ENCODE data around the gene HTT. TPM values are rescaled to one million over a fixed set of nuclear protein-coding genes. Genes with fewer than 3 reads are reported as not detected.

The HTT gene
- total and polyA plus RNA-seq, 2 of the 8 experiments (the other 6 are each of a cell fraction or from before 2014, with no cell fraction given): 24.0 to 71.0 TPM

DNA sequence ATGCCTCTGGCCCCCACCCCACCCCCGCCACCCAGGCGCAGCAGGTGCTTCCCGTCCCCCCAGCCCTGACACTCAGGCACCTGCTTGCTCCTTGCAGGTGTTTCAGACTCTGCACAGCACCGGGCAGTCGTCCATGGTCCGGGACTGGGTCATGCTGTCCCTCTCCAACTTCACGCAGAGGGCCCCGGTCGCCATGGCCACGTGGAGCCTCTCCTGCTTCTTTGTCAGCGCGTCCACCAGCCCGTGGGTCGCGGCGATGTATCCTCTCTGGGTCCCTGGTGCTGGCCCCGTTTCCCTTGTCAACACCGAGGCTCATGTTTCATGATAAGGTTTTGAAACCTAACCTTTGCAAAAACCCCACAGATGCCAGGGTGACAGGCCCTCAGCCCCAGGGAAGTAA lies 164.2 kb downstream of the HTT start (continued):
- TF ChIP-seq, protein P1, sequence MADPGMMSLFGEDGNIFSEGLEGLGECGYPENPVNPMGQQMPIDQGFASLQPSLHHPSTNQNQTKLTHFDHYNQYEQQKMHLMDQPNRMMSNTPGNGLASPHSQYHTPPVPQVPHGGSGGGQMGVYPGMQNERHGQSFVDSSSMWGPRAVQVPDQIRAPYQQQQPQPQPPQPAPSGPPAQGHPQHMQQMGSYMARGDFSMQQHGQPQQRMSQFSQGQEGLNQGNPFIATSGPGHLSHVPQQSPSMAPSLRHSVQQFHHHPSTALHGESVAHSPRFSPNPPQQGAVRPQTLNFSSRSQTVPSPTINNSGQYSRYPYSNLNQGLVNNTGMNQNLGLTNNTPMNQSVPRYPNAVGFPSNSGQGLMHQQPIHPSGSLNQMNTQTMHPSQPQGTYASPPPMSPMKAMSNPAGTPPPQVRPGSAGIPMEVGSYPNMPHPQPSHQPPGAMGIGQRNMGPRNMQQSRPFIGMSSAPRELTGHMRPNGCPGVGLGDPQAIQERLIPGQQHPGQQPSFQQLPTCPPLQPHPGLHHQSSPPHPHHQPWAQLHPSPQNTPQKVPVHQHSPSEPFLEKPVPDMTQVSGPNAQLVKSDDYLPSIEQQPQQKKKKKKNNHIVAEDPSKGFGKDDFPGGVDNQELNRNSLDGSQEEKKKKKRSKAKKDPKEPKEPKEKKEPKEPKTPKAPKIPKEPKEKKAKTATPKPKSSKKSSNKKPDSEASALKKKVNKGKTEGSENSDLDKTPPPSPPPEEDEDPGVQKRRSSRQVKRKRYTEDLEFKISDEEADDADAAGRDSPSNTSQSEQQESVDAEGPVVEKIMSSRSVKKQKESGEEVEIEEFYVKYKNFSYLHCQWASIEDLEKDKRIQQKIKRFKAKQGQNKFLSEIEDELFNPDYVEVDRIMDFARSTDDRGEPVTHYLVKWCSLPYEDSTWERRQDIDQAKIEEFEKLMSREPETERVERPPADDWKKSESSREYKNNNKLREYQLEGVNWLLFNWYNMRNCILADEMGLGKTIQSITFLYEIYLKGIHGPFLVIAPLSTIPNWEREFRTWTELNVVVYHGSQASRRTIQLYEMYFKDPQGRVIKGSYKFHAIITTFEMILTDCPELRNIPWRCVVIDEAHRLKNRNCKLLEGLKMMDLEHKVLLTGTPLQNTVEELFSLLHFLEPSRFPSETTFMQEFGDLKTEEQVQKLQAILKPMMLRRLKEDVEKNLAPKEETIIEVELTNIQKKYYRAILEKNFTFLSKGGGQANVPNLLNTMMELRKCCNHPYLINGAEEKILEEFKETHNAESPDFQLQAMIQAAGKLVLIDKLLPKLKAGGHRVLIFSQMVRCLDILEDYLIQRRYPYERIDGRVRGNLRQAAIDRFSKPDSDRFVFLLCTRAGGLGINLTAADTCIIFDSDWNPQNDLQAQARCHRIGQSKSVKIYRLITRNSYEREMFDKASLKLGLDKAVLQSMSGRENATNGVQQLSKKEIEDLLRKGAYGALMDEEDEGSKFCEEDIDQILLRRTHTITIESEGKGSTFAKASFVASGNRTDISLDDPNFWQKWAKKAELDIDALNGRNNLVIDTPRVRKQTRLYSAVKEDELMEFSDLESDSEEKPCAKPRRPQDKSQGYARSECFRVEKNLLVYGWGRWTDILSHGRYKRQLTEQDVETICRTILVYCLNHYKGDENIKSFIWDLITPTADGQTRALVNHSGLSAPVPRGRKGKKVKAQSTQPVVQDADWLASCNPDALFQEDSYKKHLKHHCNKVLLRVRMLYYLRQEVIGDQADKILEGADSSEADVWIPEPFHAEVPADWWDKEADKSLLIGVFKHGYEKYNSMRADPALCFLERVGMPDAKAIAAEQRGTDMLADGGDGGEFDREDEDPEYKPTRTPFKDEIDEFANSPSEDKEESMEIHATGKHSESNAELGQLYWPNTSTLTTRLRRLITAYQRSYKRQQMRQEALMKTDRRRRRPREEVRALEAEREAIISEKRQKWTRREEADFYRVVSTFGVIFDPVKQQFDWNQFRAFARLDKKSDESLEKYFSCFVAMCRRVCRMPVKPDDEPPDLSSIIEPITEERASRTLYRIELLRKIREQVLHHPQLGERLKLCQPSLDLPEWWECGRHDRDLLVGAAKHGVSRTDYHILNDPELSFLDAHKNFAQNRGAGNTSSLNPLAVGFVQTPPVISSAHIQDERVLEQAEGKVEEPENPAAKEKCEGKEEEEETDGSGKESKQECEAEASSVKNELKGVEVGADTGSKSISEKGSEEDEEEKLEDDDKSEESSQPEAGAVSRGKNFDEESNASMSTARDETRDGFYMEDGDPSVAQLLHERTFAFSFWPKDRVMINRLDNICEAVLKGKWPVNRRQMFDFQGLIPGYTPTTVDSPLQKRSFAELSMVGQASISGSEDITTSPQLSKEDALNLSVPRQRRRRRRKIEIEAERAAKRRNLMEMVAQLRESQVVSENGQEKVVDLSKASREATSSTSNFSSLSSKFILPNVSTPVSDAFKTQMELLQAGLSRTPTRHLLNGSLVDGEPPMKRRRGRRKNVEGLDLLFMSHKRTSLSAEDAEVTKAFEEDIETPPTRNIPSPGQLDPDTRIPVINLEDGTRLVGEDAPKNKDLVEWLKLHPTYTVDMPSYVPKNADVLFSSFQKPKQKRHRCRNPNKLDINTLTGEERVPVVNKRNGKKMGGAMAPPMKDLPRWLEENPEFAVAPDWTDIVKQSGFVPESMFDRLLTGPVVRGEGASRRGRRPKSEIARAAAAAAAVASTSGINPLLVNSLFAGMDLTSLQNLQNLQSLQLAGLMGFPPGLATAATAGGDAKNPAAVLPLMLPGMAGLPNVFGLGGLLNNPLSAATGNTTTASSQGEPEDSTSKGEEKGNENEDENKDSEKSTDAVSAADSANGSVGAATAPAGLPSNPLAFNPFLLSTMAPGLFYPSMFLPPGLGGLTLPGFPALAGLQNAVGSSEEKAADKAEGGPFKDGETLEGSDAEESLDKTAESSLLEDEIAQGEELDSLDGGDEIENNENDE (IDR thresholded peaks at IDR 0.05; ENCODE audit: insufficient replicate concordance, low read length): no peak
- TF ChIP-seq JUN (IDR thresholded peaks at IDR 0.05; ENCODE audit: low read depth, low read length) (no peak), SP2 (IDR thresholded peaks at IDR 0.05; ENCODE audit: low read length) (no peak), SIRT6 (IDR thresholded peaks at IDR 0.05; ENCODE audit: low read length) (no peak), TBP (IDR thresholded peaks at IDR 0.05; ENCODE audit: low read depth, low read length) (no peak), RFX5 (IDR thresholded peaks at IDR 0.05; ENCODE audit: borderline replicate concordance, low read depth, low read length) (no peak), EGR1 (IDR thresholded peaks at IDR 0.05; ENCODE audit: borderline replicate concordance, low read depth, low read length) (no peak)
